Posterior vena cava (tissue), 2 donors: ENCODE results near the gene ACE. TPM values are rescaled to one million over a fixed set of nuclear protein-coding genes. Genes with fewer than 3 reads are reported as not detected.
"Not testable (repeated sequence)": the region's sequence is repeated elsewhere in the genome, so short reads cannot be mapped to it uniquely, and the experiment has no call there.

Experiments
- DNase-seq: peaks from one replicate; pipeline ENCODE4 v3.0.0-alpha.2; 2020; ENCODE audit warnings: low spot score
- intact Hi-C, 2 donors: fragments of 100-400 bp; cut with DNase I; formaldehyde crosslinking; loops; one replicate each; pipeline versions ENCODE4 v1.14.1 to v1.14.2; 2022 to 2023
- total RNA-seq, 2 donors: library from RNA; stranded (reverse); fragmentation: NEBNext Ultra II Directional; extraction: Animal tissue kit (Norgen Biotek cat#: 25700); gene quantifications; one replicate each; pipeline ENCODE4 v1.2.1, GENCODE V29; 2021
- donor health status: DM: yes; HTN: yes; CAD: no.
- donor health status: DM: yes; HTN: yes; CAD: no.

Gene ACE
- total RNA-seq, 2 donors from 2014 or later, result 9.9 to 16.3 TPM

- DNase-seq, result no peak
Observed at GRCh38 chr17:63441654-63442053, 35.2 kb upstream of the ACE start.

DNA sequence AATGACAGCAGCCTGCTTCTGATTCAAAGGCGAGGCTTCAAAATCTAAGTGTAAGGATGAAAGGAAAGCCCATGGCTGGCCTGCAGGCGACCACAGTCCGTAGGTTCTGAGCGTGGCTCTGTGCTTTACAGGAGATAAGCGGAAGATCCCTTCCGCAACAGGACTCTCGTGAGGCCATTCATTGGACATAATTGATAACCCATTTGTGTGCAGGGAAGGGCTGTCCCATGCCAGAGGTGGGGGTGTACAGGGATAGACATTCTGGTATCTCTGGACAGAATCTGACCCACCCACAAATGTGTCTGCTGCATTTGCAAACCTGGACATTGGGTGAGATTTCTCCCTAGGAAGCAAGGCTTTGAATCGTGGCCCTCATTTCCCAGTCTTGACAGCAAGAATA is 34.8 kb upstream of the ACE start:
- no peak for DNase-seq
- intact Hi-C loops, result no loop called here

More at GRCh38 chr17:63441654-63442053, 35.2 kb upstream of the ACE start:
- intact Hi-C loops, result no loop called here

GRCh38 chr17:63442549-63443035 is 34.3 kb upstream of the ACE start:
- intact Hi-C loops, result no loop called here
- DNase-seq, result no peak

GRCh38 chr17:63443053-63443452 is 33.8 kb upstream of the ACE start:
- intact Hi-C loops, result no loop called here
- DNase-seq, result no peak

- intact Hi-C loops, result no loop called here
- DNase-seq, result no peak
Observed at GRCh38 chr17:63444457-63444856, 32.4 kb upstream of the ACE start.

DNA sequence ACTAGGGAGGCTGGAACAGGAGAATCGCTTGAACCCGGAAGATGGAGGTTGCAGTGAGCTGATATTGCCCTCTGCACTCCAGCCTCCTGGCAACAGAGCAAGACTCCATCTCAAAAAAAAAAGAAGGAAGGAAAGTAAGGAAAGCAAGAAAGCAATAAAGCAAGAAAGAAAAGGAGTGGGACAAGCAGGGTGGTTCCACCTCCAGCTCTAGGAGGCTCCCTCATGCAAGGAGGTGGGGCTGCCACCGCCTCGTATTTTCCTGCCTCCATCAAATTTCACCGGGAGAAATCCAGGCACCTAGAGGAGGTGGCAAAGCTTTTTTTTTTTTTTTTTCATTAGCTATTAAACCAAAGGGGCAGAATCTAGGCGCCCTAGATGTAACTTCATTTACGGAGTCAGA is 31.8 kb upstream of the ACE start:
- intact Hi-C loops, result no loop called here

GRCh38 chr17:63445571-63445953 is 31.3 kb upstream of the ACE start:
- DNase-seq, result no peak
- intact Hi-C loops, result no loop called here

More for the DNA sequence above, 31.8 kb upstream of the ACE start:
- DNase-seq, result no peak

DNA sequence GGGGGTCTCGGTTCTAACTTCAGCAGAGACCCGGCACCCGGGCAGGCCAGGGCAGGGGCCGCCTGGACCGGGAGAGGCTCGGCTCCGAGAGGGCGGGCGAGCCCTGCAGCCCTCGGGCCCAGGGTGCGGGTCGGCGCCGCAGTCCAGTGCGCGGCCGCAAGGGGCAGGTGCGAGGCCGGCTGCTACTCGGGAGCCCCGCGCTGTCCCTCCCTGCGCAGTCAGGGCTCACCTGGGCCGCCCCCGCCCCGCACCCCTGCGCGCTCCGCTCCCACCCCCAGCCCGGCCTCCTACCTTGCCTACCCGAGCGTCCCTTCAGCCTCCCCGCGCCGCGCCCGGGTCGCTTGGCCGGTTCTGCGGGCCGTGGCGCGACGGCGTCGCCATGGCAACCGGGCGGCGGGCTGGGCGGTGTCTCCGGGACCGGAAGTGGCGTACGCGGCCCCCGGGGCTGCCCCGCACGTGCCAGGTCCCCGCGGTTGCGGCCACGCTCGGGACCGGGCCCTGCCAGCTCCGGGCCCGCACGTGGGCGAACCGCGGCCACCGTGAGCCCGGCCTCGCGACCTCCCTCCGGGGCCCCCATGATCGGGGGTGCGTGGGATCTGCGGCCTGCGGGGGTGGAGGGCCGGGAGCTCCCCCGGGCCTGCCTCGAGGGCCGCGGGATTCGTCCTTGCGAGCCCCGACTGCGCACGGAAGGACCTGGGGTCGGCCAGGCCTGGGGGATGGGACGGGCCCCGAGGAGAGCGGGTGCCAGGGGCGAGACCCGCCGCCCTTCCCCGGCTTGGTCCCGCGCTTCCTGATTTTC is 30.7 kb upstream of the ACE start, which contains the start of gene CYB561:
Gene CYB561 (minus strand): TSS at position 353 of the 799 bp plus-strand sequence. CDS start 8,759 bp downstream, outside the sequence.
- peak; percentile 93 for DNase-seq
- intact Hi-C loops, result no loop called here

- intact Hi-C loops, result no loop called here
- DNase-seq, result peak; percentile 94
Observed at GRCh38 chr17:63446753-63447470, 29.9 kb upstream of the ACE start.

- DNase-seq, result no peak
- intact Hi-C loops, result no loop called here
Observed at GRCh38 chr17:63447471-63448009, 29.3 kb upstream of the ACE start.

DNA sequence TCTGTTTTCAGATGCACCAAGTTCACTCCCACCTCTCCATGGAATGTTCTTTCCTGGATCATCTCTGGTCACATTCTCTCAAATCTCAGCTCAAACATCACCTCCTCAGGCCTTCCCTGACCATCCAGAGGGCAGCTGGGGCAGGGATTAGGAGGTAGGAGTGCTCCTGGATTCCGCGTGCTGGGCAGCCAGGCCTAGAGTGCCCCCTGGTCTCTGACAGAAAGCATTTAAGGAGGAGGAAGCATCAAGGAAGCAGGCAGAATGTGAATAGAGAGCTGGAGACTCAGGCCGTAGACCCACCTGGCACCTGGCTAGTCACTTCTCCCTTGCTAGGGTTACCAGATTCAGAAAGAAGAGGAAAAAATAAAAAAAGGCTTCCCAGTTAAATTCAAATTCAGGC is 28.2 kb upstream of the ACE start:
- intact Hi-C loops, result no loop called here
- no peak for DNase-seq

DNA sequence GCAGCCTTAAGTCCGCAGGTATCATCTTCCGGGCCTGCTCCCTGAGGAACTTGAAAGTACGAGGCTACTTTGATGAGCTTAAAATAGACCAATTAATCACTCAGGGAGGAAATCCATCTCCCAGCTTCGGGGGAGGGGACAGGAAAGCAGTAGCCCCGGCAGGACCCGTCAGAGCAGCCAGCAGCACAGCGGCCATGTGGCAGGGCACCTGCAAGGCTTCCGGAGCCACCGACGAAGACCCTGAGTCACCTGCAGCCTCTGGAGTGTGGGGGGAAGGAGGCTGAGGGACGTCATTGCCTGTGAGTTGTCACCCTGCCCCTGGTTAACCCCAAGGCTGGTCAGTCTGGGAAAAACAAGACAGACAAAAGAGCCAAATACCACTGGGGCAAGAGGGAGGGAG is 26.3 kb upstream of the ACE start:
- intact Hi-C loops, result no loop called here

DNA sequence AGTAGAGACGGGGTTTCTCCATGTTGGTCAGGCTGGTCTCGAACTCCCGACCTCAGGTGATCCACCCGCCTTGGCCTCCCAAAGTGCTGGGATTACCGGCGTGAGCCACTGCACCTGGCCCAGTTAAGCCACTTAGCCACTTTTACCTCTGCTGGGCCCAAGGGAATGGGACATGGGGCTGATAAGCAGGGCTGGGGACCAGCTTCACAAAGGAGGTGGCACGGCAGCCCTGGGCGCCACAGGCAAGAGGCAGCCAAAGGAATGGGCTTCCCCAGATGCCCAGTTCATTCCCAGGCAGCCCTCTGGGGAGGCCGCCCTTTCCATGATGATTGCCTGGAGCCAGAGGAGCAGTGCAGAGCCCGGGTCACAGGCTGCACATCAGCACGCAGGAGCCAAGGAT is 25.7 kb upstream of the ACE start:
- intact Hi-C loops, result no loop called here
- DNase-seq, result no peak

More for the DNA sequence above, 26.3 kb upstream of the ACE start:
- DNase-seq, result no peak

GRCh38 chr17:63452046-63452961 is 24.6 kb upstream of the ACE start:
- no peak for DNase-seq
- intact Hi-C loops, result no loop called here

GRCh38 chr17:63452962-63453551 is 23.8 kb upstream of the ACE start:
- no peak for DNase-seq
- intact Hi-C loops, result no loop called here

DNA sequence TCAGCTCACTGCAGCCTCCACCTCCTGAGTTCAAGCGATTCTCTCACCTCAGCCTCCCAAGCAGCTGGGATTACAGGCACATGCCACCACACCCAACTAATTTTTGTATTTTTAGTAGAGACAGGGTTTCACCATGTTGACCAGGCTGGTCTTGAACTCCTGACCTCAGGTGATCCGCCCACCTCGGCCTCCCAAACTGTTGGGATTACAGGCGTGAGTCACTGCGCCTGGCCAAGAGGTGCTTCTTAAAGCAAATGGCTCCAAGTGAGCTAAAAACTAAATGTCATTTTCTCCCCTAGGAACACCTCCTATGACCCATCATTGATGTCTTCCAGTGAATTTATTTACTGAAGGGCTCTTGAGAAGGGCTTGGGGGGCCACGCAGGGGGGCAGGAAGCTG is 22.5 kb upstream of the ACE start:
- DNase-seq, intact Hi-C loops: not testable (repeated sequence)

GRCh38 chr17:63454915-63455314 is 21.9 kb upstream of the ACE start:
- intact Hi-C loops, result no loop called here
- no peak for DNase-seq

GRCh38 chr17:63455417-63455816 is 21.4 kb upstream of the ACE start:
- intact Hi-C loops, result no loop called here
- DNase-seq, result no peak

GRCh38 chr17:63458478-63458877 is 18.4 kb upstream of the ACE start:
- intact Hi-C loops, result no loop called here
- DNase-seq, result no peak
